ENCODE measurements around the gene FAXDC2. TPM values are rescaled to one million over a fixed set of nuclear protein-coding genes. Genes with fewer than 3 reads are reported as not detected.

The FAXDC2 gene
- polyA plus RNA-seq, 1 experiment = 13.6 TPM

- no peak for TF ChIP-seq CTCF (IDR thresholded peaks at IDR 0.05; ENCODE audit: insufficient read depth, low read depth, low read length)
- H3K4me3 ChIP-seq (ENCODE audit: low read depth, low read length) = no peak overlapping the region
- H3K27me3 ChIP-seq (ENCODE audit: control insufficient read depth, insufficient read depth, low read length) = no peaks in the 10 kb centered on the region
- POLR2A ChIA-PET = no interaction called here
- DNase-seq (ENCODE audit: low read depth) = no peak
- H3K36me3 ChIP-seq (ENCODE audit: control insufficient read depth, insufficient read depth, low read length) = peaks cover 25% of the 10 kb centered on the region
- CTCF ChIA-PET = interaction anchor here (1.5 kb wide), 1 partner anchor 170 kb away, joined by 8 read pairs; no protein-coding TSS in a partner anchor
These were observed 30.0 kb downstream of the FAXDC2 start for GRCh38 chr5:154820383-154820782.

GRCh38 chr5:154819546-154819945 is 30.9 kb downstream of the FAXDC2 start:
- Histone ChIP-seq H3K4me3 (ENCODE audit: low read depth, low read length) (no peak overlapping the region), H3K27me3 (ENCODE audit: control insufficient read depth, insufficient read depth, low read length) (no peaks in the 10 kb centered on the region), H3K36me3 (ENCODE audit: control insufficient read depth, insufficient read depth, low read length) (peaks cover 29% of the 10 kb centered on the region)
- POLR2A ChIA-PET = no interaction called here
- TF ChIP-seq CTCF (IDR thresholded peaks at IDR 0.05; ENCODE audit: insufficient read depth, low read depth, low read length) = no peak
- DNase-seq (ENCODE audit: low read depth) = no peak
- CTCF ChIA-PET = interaction anchor here (0.7 to 1.5 kb wide), 3 partner anchors 24 to 169 kb away, joined by 3 to 8 read pairs (median 3); no protein-coding TSS in a partner anchor

- TF ChIP-seq CTCF (IDR thresholded peaks at IDR 0.05; ENCODE audit: insufficient read depth, low read depth, low read length) = no peak
- no peak for DNase-seq (ENCODE audit: low read depth)
- ChIA-PET CTCF (interaction anchor here (1.5 to 1.9 kb wide), 2 partner anchors 168 kb away, joined by 5 to 8 read pairs; no protein-coding TSS in a partner anchor), POLR2A (no interaction called here)
- H3K4me3 ChIP-seq (ENCODE audit: low read depth, low read length) = no peak overlapping the region
- H3K27me3 ChIP-seq (ENCODE audit: control insufficient read depth, insufficient read depth, low read length) = no peaks in the 10 kb centered on the region
- H3K36me3 ChIP-seq (ENCODE audit: control insufficient read depth, insufficient read depth, low read length) = peaks cover 31% of the 10 kb centered on the region
These were observed 31.8 kb downstream of the FAXDC2 start for GRCh38 chr5:154818471-154819116.

- peaks cover 32% of the 10 kb centered on the region for H3K36me3 ChIP-seq (ENCODE audit: control insufficient read depth, insufficient read depth, low read length)
- no peak for DNase-seq (ENCODE audit: low read depth)
- H3K27me3 ChIP-seq (ENCODE audit: control insufficient read depth, insufficient read depth, low read length) = no peaks in the 10 kb centered on the region
- POLR2A ChIA-PET = no interaction called here
- CTCF ChIA-PET = interaction anchor here (1.9 kb wide), 1 partner anchor 168 kb away, joined by 5 read pairs; no protein-coding TSS in a partner anchor
- no peak for TF ChIP-seq CTCF (IDR thresholded peaks at IDR 0.05; ENCODE audit: insufficient read depth, low read depth, low read length)
- H3K4me3 ChIP-seq (ENCODE audit: low read depth, low read length) = no peak overlapping the region
These were observed 32.6 kb downstream of the FAXDC2 start for GRCh38 chr5:154817815-154818214.

- CTCF ChIA-PET = interaction anchor here (0.6 to 1.9 kb wide), 4 partner anchors 40 to 174 kb away, joined by 3 to 5 read pairs (median 3); no protein-coding TSS in a partner anchor
- POLR2A ChIA-PET = interaction anchor here (0.6 kb wide), 2 partner anchors 48 to 167 kb away, joined by 3 to 8 read pairs; no protein-coding TSS in a partner anchor
- Histone ChIP-seq H3K27me3 (ENCODE audit: control insufficient read depth, insufficient read depth, low read length) (no peaks in the 10 kb centered on the region), H3K36me3 (ENCODE audit: control insufficient read depth, insufficient read depth, low read length) (peaks cover 34% of the 10 kb centered on the region), H3K4me3 (ENCODE audit: low read depth, low read length) (no peak overlapping the region)
- no peak for DNase-seq (ENCODE audit: low read depth)
- no peak for TF ChIP-seq CTCF (IDR thresholded peaks at IDR 0.05; ENCODE audit: insufficient read depth, low read depth, low read length)
These were observed 33.4 kb downstream of the FAXDC2 start for GRCh38 chr5:154816891-154817492.

All from BJ (cell line).